Left colon (tissue), 2 donors: Measurements from ENCODE around the gene CFAP251. TPM values are rescaled to one million over a fixed set of nuclear protein-coding genes. Genes with fewer than 3 reads are reported as not detected.
"Not testable (repeated sequence)": the region's sequence is repeated elsewhere in the genome, so short reads cannot be mapped to it uniquely, and the experiment has no call there.

Experiments used
- ATAC-seq: fragments of 200-7000 bp; cut with Tn5 transposase; one replicate; pipeline ENCODE4 v1.9.1; 2020; ENCODE audit warnings: mild to moderate bottlenecking, moderate library complexity
- DNase-seq, 2 donors: peaks; one replicate each; pipeline ENCODE4 v3.0.0-alpha.2; 2020
- intact Hi-C, 2 donors: fragments of 100-400 bp; cut with DNase I in 1 of 2; cut with micrococcal nuclease in 1 of 2; formaldehyde crosslinking; loops; one replicate each; pipeline versions ENCODE4 v1.11.2 to v1.14.0; 2022; cut with DNase I, micrococcal nuclease
- total RNA-seq, 2 donors: library from RNA; stranded (reverse); fragmentation: NEBNext Ultra II Directional; extraction: Animal tissue kit (Norgen Biotek cat#: 25700); gene quantifications; one replicate each; pipeline ENCODE4 v1.2.1, GENCODE V29; 2021
- donor health status: DM: no; HTN: no; CAD: no.
- donor health status: DM: yes; HTN: yes; CAD: no.

The CFAP251 gene
- total RNA-seq, 2 donors from 2014 or later = 0.34 to 0.75 TPM

DNA sequence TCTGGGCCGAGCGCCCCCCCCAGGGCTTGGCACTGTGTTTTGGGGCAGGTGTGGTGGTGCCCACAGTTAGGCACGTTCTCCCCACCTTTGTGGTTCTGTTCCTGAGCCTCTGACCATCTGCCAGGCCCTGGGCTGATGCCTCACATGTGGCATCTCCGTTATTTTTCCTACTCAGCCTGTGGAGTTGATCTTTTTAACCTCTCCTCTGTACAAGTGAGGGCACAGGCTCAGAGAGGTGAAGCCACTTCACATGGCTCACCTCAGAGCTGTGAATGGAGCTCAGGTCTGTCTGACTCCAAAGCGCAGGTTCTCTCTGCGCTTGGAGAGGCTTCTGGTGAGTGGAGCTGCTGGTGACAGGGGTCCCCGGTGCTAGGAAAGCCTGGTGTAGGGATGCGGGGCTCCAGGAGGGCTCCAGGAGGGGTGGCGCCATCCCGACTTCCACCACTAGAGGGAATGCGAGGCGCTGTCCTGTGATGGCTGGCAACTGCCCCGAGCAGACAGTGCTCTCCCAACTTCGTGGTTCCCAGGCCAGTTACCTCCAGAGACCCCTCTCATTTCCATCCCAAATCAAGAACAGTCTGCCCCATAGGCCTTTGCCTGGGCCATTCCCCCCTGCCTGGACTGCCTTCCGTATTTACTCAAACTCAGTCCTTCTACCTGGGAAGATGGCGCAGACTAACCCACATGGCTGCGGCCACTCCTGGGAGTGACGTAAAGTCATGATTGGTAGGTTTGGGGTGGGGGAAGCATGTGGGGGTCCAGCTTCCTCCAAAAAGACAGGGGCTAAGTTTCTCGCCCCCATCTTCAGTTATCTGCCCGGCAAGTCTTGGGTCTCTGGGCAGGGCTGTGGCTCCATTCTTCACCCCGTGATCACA, 113.2 kb downstream of the CFAP251 start:
- intact Hi-C loops = no loop called here
- ATAC-seq (peak; percentile 81), DNase-seq (peak in 1 of 2 donors; percentile 69)

DNA sequence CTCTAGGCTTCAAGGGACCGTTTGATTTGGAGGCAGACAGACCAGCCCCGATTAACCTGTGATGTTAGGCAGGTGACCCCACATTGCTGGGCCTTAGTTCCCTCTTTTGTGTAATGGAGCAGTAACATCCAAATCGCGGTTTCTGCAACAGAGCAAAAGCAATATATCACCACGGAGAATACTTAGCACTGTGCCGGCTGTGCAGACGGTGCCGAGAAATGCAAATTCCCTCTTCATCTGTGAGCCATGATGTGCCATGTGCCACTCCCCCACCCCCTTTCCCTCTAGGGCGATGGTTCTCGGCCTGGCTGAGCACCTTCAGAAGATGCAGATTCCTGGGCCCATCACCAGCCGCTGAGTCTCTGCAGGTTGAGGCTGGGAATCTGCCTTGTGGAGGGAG, 114.2 kb downstream of the CFAP251 start:
- DNase-seq (no peak), ATAC-seq (no peak)
- intact Hi-C loops = no loop called here

DNA sequence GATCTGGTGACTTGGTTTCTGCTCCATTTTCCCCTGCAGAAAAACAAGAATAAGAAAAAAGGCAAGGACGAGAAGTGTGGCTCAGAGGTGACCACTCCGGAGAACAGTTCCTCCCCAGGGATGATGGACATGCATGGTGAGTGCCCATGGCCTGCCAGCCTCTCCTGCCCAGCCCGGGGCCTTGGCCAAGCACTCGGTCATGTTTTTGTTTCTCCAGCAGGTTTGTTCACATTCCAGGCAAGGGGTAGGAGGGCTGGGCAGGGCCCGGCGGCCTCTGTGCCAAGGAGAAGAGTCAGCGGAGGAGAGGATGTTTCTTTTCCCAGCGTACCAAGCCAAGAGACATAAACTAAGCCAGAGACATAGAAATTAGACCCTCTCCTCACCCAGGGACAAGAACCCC, 116.9 kb downstream of the CFAP251 start:
- DNase-seq = no peak
- intact Hi-C loops = no loop called here
- no peak for ATAC-seq

DNA sequence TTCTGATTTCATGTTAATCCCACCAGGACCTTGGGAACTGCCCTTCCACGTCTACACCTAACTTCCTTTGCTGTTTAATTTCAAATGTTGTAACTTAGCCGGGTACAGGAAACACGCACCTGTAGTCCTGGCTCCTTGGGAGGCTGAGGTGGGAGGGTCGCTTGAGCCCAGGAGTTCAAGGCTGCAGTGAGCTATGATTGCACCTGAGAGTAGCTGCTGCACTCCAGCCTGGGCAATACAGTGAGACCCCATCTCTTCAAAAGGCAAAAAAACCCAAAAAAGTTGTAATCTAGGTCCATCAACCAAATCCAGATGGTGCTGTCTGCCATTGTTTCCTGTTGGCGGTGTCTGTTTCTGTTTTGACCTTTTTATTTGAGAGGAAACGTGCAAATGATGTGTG, 117.8 kb downstream of the CFAP251 start:
- intact Hi-C loops = no loop called here
- DNase-seq (no peak), ATAC-seq (no peak)

DNA sequence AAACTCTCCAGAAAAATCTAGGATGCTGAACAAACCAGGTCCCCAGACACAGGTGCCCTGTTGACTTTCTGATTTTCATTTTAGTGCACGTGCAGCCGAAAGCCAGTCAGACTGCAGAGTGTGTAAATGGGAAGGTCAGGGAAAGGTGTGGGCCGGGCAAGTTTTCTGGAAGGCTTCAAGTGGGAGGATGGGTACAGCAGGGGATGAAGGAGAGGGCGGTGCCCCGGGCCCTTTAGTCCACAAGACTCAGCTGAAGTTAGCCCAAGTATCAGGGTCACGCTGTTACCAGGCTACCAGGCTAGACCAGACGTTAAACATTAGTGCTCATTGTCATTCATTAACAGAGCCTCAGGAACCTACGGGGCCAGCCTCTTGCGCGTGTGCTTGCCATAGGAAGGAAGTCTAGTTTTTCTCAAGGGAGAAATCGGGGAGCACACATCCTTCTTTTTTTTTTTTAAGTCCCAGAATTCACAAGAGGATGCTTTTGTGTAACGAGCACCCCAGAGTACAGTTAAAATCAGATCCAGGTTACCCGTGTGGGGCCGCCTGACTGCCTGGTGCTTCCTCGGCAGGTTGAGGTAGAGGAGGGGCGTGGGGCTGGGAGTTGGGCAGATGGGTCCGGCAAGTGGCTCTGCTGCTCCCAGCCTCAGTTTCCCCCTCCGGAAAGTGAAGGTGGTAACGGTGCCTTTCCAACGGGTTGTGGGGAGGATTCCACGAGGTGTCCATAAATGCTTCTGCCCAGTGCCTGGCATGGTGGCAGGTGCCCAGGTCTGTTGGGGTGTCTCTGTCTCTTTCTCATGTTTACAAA, 122.4 kb downstream of the CFAP251 start:
- DNase-seq (peak; percentile 75 to 83), ATAC-seq (peak; percentile 98)
- intact Hi-C loops = no loop called here

DNA sequence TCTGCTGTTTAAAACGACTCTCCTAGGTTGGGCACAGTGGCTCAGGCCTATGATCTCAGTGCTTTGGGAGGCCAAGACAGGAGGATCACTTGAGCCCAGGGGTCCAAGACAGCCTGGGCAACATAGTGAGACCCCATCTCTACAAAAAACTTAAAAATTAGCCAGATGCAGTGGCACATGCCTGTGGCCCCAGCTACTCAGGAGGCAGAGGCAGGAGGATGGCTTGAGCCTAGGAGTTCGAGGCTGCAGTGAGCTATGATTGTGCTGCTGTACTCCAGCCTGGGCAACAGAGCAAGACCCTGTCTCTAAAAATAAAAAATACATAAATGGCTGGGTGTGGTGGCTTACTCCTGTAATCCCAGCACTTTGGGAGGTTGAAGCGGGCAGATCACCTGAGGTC, 123.1 kb downstream of the CFAP251 start:
- intact Hi-C loops, ATAC-seq, DNase-seq: not testable (repeated sequence)

DNA sequence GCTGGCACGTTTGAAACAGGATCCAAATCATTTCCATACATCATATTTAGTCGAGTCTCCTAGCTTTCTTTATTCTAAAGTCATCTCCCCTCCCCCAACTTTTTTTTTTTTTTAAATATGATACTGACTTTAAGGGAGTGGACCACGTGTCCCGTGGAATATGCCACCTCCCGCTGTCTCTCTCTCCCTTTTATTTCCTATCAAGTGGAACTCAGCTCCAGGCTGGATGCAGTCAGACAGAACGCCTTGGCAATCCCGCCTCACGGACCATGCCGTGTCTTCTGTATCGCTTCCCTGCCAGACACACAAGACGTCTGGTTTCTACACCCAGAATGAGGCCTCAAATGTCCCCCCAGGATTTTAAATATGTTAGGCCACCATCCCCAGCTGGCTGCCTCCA, 124.5 kb downstream of the CFAP251 start:
- DNase-seq (no peak), ATAC-seq (no peak)
- intact Hi-C loops = no loop called here

DNA sequence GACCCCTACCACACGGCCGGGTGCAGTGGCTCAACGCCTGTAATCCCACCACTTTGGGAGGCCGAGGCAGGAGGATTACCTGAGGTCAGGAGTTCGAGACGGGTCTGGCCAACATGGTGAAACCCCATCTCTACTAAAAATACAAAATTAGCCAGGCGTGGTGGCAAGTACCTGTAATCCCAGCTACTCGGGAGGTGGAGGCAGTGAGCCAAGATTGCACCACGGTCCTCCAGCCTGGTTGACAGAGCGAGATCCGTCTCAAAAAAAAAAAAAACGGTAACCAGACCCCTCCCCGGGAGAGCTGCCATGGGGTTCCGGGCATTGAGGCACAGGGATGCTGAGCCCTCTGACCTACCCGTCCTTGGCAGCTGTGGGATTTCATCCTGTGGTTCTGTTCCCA, 125.1 kb downstream of the CFAP251 start:
- no peak for ATAC-seq
- intact Hi-C loops = no loop called here
- DNase-seq = no peak

DNA sequence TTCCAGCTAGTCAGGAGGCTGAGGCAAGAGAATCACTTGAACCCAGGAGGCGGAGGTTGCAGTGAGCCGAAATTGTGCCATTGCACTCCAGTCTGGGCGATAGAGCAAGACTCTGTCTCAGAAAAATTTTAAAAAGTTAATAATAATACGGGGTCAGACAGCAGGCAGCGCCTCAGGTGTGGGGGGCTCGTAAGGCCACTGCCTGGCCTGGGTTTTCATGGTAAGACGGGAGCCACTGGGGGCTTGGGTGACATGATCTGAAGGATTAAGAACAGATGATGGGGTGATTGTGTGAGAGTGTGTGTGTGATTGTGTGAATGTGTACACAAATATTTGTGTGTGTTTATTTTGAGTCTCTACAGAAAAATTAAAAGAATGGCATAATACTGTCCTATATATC, 126.9 kb downstream of the CFAP251 start:
- DNase-seq = no peak
- ATAC-seq = no peak
- intact Hi-C loops = no loop called here

DNA sequence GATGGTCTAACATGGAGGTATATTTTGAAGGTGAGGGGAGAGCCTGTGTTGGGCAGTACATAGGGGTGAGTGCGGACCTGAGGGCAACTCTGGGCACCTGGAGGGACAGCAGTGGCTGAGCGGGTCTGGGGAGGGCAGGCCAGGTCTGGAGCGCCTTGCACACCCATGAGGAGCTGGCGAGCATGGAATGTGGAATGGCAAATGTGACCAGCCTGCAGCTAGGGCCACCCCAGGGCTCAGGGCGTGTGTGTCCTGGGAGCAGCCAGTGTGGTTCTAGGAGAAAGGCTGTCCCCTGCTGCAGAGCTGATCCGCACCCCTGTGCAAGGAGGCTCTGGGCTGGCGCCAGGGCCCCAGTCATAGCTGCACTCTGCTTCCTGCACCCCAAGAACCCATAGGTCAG, 127.8 kb downstream of the CFAP251 start:
- ATAC-seq (no peak), DNase-seq (no peak)
- intact Hi-C loops = no loop called here

DNA sequence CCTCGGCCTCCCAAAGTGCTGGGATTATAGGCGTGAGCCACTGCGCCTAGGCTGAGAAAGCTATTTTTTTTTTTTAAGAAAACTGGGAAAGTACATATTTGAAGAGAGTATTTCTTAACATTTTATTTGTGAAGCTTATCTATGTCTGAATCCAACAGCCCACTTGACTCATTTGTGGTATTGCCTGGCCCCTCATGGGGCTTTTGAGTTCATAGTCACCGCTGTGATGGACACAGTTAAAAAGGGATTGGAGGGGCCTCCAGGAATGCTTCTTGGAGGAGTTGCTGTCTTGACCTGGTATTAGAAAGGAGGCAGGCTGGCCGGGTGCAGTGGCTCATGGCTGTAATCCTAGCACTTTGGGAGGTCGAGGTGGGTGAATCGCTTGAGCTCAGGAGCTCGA, 129.8 kb downstream of the CFAP251 start:
- intact Hi-C loops = no loop called here
- DNase-seq (no peak), ATAC-seq (no peak)

DNA sequence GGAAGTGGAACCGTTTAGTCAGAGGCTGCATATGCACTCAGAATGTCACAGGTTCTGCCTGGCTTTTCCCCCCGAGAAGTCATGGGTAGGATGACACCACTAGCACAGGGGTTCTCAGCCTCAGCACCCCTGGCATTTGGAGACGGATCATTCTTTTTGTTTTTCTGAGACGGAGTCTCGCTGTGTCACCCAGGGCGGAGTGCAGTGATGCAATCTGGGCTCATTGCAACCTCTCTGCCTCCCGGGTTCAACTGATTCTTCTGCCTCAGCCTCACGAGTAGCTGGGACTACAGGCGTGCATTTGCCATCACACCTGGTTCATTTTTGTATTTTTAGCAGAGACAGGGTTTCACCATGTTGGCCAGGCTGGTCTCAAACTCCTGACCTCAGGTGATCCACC, 131.4 kb downstream of the CFAP251 start:
- ATAC-seq (no peak), DNase-seq (no peak)
- intact Hi-C loops = loop anchor here in 1 of 2 donors (5.0 kb wide), 1 partner anchor 72 kb away; no protein-coding TSS in a partner anchor

DNA sequence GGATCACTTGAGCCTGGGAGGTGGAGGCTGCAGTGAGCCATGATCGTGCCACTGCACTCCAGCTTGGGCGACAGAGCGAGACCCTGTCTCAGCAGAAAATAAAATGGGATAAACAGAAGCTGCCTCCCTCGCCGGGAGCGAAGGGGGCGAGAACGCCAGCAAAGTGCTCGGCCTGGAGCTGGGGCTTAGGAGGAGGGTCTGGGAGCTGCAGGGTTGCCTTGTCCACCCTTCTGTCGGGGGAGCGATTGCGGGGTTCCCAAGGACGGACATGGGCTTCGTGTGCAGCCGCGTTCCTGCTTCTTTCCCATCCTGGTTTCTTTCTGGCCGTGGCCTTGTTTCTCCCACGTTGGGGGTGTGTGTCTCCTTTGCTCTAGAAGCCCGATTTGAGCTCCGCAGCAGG, 132.3 kb downstream of the CFAP251 start:
- ATAC-seq = no peak
- DNase-seq = no peak
- intact Hi-C loops = loop anchor here in 1 of 2 donors (5.0 kb wide), 1 partner anchor 72 kb away; no protein-coding TSS in a partner anchor

DNA sequence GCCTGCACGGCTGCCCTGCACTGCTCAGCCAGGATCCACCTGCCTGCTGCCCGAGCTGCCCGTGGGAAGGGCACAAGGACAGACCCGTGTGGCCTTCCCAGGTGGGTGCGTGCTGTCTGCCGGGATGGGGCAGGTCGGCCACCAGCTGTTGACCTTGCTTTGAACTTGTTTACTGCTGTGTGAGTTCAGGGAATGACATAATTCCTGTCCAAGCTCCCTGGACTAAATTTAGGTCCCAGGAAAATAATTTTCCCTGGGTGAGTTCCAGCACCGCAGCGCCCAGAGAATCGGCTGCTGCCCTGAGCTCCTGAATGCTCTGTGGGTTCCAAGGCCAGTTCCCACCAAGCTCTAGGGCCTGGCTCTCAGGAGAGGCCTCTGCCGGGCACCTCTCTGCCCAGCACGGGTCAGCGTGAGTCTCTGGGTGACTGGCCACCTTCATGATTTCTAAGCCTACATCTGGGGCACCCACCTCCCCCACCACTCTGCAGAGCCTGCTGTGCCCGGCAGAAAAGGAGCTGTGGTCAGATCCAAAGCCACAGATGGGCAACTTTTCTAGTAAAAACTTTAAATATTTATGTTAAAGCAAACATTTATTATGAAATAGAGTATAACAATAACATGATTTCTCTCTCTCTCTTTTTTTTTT, 133.0 kb downstream of the CFAP251 start:
- DNase-seq (no peak), ATAC-seq (peak; percentile 6)
- intact Hi-C loops = loop anchor here in 1 of 2 donors (5.0 kb wide), 1 partner anchor 71 kb away; no protein-coding TSS in a partner anchor

DNA sequence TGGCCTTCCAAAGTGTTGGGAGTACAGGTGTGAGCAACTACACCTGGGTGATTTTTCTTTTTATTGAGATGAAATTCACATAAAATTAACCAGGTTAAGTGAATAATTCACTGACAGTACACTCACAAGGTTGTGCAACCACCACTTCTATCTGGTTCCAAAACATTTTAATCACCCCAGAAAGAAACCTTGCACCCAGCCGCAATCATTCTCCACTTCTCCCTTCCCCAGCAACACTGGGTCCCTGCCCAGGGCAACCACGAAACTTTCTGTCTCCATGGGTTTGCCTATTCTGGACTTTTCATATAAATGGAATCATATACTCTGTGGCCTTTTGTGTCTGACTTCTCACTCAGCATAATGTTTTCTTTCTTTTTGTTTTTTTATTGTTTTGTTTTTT, 133.9 kb downstream of the CFAP251 start:
- ATAC-seq = no peak
- intact Hi-C loops = loop anchor here in 1 of 2 donors (5.0 kb wide), 1 partner anchor 70 kb away; no protein-coding TSS in a partner anchor
- no peak for DNase-seq
